ENCODE results near the gene UMAD1.

Gene UMAD1

GRCh38 chr7:7694542-7694941 is 54.0 kb downstream of the UMAD1 start:
- ChIA-PET CTCF (interaction anchor here (0.6 kb wide), 1 partner anchor 153 kb away, joined by 3 read pairs; no protein-coding TSS in a partner anchor), POLR2A (ENCODE audit: low non-redundant PET) (no interaction called here)
- no peak for TF ChIP-seq CTCF (conservative IDR thresholded peaks at IDR 0.05; ENCODE audit: low read depth)
- no peak overlapping the region for H3K27ac ChIP-seq
- DNase-seq (ENCODE audit: low spot score) = no peak

- no peak for TF ChIP-seq CTCF (conservative IDR thresholded peaks at IDR 0.05; ENCODE audit: low read depth)
- no peak overlapping the region for H3K27ac ChIP-seq
- DNase-seq (ENCODE audit: low spot score) = no peak
- ChIA-PET POLR2A (ENCODE audit: low non-redundant PET) (no interaction called here), CTCF (interaction anchor here (0.6 kb wide), 2 partner anchors 18 to 154 kb away, joined by 3 to 6 read pairs; no protein-coding TSS in a partner anchor)
Measured at GRCh38 chr7:7695111-7695817, 54.7 kb downstream of the UMAD1 start.

- ChIA-PET CTCF (interaction anchor here (0.7 kb wide), 2 partner anchors 15 to 554 kb away, joined by 3 to 5 read pairs; no protein-coding TSS in a partner anchor), POLR2A (ENCODE audit: low non-redundant PET) (no interaction called here)
- H3K27ac ChIP-seq = no peak overlapping the region
- peak; percentile 24 for DNase-seq (ENCODE audit: low spot score)
- no peak for TF ChIP-seq CTCF (conservative IDR thresholded peaks at IDR 0.05; ENCODE audit: low read depth)
Measured at GRCh38 chr7:7696458-7697119, 56.0 kb downstream of the UMAD1 start.

- no peak for DNase-seq (ENCODE audit: low spot score)
- no peak for TF ChIP-seq CTCF (conservative IDR thresholded peaks at IDR 0.05; ENCODE audit: low read depth)
- ChIA-PET CTCF (no interaction called here), POLR2A (ENCODE audit: low non-redundant PET) (no interaction called here)
- H3K27ac ChIP-seq = no peak overlapping the region
Measured at GRCh38 chr7:7698930-7699329, 58.4 kb downstream of the UMAD1 start.

- H3K27ac ChIP-seq = no peak overlapping the region
- no peak for TF ChIP-seq CTCF (conservative IDR thresholded peaks at IDR 0.05; ENCODE audit: low read depth)
- no peak for DNase-seq (ENCODE audit: low spot score)
- ChIA-PET CTCF (no interaction called here), POLR2A (ENCODE audit: low non-redundant PET) (no interaction called here)
Measured at GRCh38 chr7:7699380-7699779, 58.8 kb downstream of the UMAD1 start.

- H3K27ac ChIP-seq = no peak overlapping the region
- no peak for TF ChIP-seq CTCF (conservative IDR thresholded peaks at IDR 0.05; ENCODE audit: low read depth)
- CTCF ChIA-PET = no interaction called here
- no peak for DNase-seq (ENCODE audit: low spot score)
- POLR2A ChIA-PET (ENCODE audit: low non-redundant PET) = no interaction called here
Measured at GRCh38 chr7:7699970-7700369, 59.4 kb downstream of the UMAD1 start.
